ENCODE data around the gene PRDX3. TPM values are rescaled to one million over a fixed set of nuclear protein-coding genes. Genes with fewer than 3 reads are reported as not detected.
A peak's percentile ranks its signal among the peaks of the same experiment; 100 is the strongest.

Gene PRDX3
- polyA plus RNA-seq, 5 donors: 169 to 253 (median 206) TPM

GRCh38 chr10:119132521-119133345 lies 45.9 kb downstream of the PRDX3 start:
- DNase-seq: no peak

- peak; percentile 21 to 36 for DNase-seq
Measured at GRCh38 chr10:119131512-119132240, 46.9 kb downstream of the PRDX3 start.

GRCh38 chr10:119129721-119130120 lies 48.9 kb downstream of the PRDX3 start:
- no peak for DNase-seq

GRCh38 chr10:119125942-119126341 lies 52.7 kb downstream of the PRDX3 start:
- DNase-seq: no peak

GRCh38 chr10:119120875-119121274 lies 57.7 kb downstream of the PRDX3 start:
- DNase-seq: no peak

- no peak for DNase-seq
Measured at GRCh38 chr10:119120413-119120867, 58.2 kb downstream of the PRDX3 start.

GRCh38 chr10:119119400-119119799 lies 59.2 kb downstream of the PRDX3 start:
- no peak for DNase-seq

- DNase-seq: no peak
Measured at GRCh38 chr10:119118231-119118630, 60.4 kb downstream of the PRDX3 start.

Other genes starting within 250 kb of the PRDX3 start
- gene NANOS1, start 149.1 kb downstream of the PRDX3 start, polyA plus RNA-seq (ENCODE audit: insufficient read depth in 1 of 5, insufficient read length in 5 of 5, low replicate concordance in 1 of 5): 1 to 10 TPM; 3.8 to 8.1 (median 5.3) TPM
- gene EIF3A, start 98.0 kb downstream of the PRDX3 start, polyA plus RNA-seq (ENCODE audit: insufficient read depth in 1 of 5, insufficient read length in 5 of 5, low replicate concordance in 1 of 5): 100 to 1,000 TPM; 131 to 171 (median 159) TPM
- gene DENND10, start 74.7 kb downstream of the PRDX3 start, polyA plus RNA-seq (ENCODE audit: insufficient read depth in 1 of 5, insufficient read length in 5 of 5, low replicate concordance in 1 of 5): 10 to 100 TPM; 35.7 to 42.2 (median 38.1) TPM
- 10 to 100 TPM; 21.1 to 31.6 (median 26.0) TPM for gene SFXN4, start 13.1 kb downstream of the PRDX3 start, polyA plus RNA-seq (ENCODE audit: insufficient read depth in 1 of 5, insufficient read length in 5 of 5, low replicate concordance in 1 of 5)
- gene GRK5, start 28.8 kb upstream of the PRDX3 start, polyA plus RNA-seq (ENCODE audit: insufficient read depth in 1 of 5, insufficient read length in 5 of 5, low replicate concordance in 1 of 5): 10 to 100 TPM; 52.2 to 60.0 (median 53.0) TPM

Data from right lung (tissue), 5 donors.